ENCODE data around the gene UCMA.

DNA sequence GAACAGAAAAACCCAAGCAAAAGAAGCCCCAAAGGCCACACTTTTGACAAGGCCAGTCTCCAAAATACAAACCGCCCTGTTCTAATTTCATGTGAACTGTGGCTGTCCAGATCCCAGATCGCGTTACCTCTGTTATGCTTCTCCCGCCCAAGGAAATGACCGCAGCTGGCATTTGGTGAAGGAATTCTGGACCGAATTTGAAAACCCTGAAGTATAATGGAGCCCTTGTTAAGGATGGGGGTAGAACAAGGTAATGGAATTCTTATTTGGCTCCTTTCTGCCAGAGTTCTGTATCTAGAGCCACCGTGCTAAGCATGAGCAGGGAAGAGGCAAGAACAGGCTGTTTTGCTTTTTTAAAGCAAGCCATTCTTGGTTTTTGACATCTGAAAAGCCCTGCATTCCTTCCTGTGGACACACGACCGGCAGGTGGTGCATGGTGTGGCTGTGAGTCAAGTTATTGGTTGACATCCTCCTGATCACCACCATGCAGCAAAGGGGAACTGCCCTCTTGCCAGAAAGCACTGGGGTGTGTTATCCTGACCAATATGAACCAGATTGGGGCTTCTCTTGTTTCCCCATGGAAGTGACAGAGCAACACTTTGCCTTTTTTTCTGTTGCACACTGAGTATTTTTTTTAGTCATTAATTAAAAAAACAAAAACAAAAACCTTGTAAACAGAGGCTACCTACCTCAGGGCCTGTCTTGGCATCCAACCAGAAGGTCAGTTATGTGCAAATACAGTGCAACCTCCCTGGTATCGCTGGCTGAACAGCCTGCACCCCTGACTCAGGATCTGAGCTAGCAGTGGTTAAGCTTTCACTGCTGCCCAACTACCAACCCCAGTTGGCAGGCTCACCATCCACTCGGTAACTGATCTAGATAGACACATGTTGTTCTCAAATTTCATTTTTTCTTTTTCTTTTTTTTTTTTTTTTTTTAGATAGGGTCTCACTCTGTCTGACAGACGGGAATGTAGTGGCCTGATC lies 14.2 kb downstream of the UCMA start:
- TF ChIP-seq EZH2 (IDR thresholded peaks at IDR 0.05): no peak
- TF ChIP-seq FOXP2 (optimal IDR thresholded peaks at IDR 0.05; ENCODE audit: control extremely low read depth, extremely low read length, insufficient read depth): no peak
- TF ChIP-seq POLR2AphosphoS5 (IDR thresholded peaks at IDR 0.05; ENCODE audit: borderline replicate concordance, low read depth, low read length): no peak
